Ishikawa (cell line): ENCODE results near the gene MAGED1.

ENCODE experiments used
- CEBPB ChIP-seq: IDR thresholded peaks from 2 replicates; pipeline ENCODE4 v1.6.1; 2012
- CREB1 ChIP-seq: IDR thresholded peaks from 2 replicates; pipeline ENCODE4 v1.6.1; 2012; ENCODE audit warnings: low read depth
- EGR1 ChIP-seq: IDR thresholded peaks from 2 replicates; pipeline ENCODE4 v1.6.1; 2012
- EP300 ChIP-seq: IDR thresholded peaks from 2 replicates; pipeline ENCODE4 v1.6.1; 2012; ENCODE audit warnings: borderline replicate concordance
- FOXM1 ChIP-seq: IDR thresholded peaks from 2 replicates; pipeline ENCODE4 v1.6.1; 2012; ENCODE audit warnings: low read depth, borderline replicate concordance
- NFIC ChIP-seq: IDR thresholded peaks from 2 replicates; pipeline ENCODE4 v1.6.1; 2012
- RAD21 ChIP-seq: IDR thresholded peaks from 2 replicates; pipeline ENCODE4 v1.6.1; 2012; ENCODE audit warnings: low read depth
- REST ChIP-seq: IDR thresholded peaks from 2 replicates; pipeline ENCODE4 v1.6.1; 2012; ENCODE audit warnings: low read depth, mild to moderate bottlenecking
- TAF1 ChIP-seq: IDR thresholded peaks from 2 replicates; pipeline ENCODE4 v1.6.1; 2012; ENCODE audit warnings: low read depth, mild to moderate bottlenecking
- TCF12 ChIP-seq: IDR thresholded peaks from 2 replicates; pipeline ENCODE4 v1.6.1; 2012; ENCODE audit warnings: low read depth
- TEAD4 ChIP-seq: IDR thresholded peaks from 2 replicates; pipeline ENCODE4 v1.6.1; 2012
- YY1 ChIP-seq: IDR thresholded peaks from 2 replicates; pipeline ENCODE4 v1.6.1; 2012; ENCODE audit warnings: low read depth
- ZBTB7A ChIP-seq: IDR thresholded peaks from 2 replicates; pipeline ENCODE4 v1.6.1; 2012; ENCODE audit warnings: low read depth
- TF ChIP-seq, protein P1 (sequence below): IDR thresholded peaks from 2 replicates; pipeline ENCODE4 v1.6.1; 2012
- TF ChIP-seq, protein P2 (sequence below): IDR thresholded peaks from 2 replicates; pipeline ENCODE4 v1.6.1; 2012

Gene MAGED1

GRCh38 chrX:51852096-51852495 is 41.3 kb upstream of the MAGED1 start:
- TF ChIP-seq EP300 (no peak), ZBTB7A (no peak), RAD21 (no peak), TAF1 (no peak), CEBPB (no peak), FOXM1 (no peak), EGR1 (no peak), REST (no peak), YY1 (no peak), NFIC (no peak), CREB1 (no peak), TEAD4 (no peak), TCF12 (no peak)
- TF ChIP-seq, protein P1, sequence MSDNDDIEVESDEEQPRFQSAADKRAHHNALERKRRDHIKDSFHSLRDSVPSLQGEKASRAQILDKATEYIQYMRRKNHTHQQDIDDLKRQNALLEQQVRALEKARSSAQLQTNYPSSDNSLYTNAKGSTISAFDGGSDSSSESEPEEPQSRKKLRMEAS: no peak
- TF ChIP-seq, protein P2, sequence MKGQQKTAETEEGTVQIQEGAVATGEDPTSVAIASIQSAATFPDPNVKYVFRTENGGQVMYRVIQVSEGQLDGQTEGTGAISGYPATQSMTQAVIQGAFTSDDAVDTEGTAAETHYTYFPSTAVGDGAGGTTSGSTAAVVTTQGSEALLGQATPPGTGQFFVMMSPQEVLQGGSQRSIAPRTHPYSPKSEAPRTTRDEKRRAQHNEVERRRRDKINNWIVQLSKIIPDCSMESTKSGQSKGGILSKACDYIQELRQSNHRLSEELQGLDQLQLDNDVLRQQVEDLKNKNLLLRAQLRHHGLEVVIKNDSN: no peak

DNA sequence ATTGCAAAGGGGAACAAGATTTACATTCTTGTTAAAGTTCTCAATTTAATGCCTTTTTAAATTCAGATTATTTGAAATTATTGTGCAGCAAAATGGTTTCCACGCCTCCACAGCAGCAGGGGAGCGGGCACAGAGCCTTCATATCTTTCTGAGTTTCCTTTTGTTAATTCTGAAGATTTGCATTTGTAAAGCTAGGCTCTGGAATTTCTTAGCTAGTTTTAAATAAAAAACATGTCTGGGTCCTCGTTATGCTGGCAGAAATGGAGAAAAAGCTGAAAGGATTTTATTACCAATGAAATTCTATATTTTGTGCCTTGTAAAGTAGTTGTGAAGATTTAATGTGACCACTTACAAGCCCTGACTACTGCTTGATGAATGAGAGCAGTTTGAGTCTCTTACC is 40.8 kb upstream of the MAGED1 start:
- no peak for TF ChIP-seq EGR1
- TF ChIP-seq TAF1: no peak
- TF ChIP-seq FOXM1: no peak
- no peak for TF ChIP-seq CEBPB
- no peak for TF ChIP-seq TCF12
- TF ChIP-seq ZBTB7A: no peak
- TF ChIP-seq, protein P1: no peak
- TF ChIP-seq EP300: no peak
- no peak for TF ChIP-seq REST
- TF ChIP-seq RAD21: no peak
- no peak for TF ChIP-seq TEAD4
- no peak for TF ChIP-seq CREB1
- TF ChIP-seq YY1: no peak
- TF ChIP-seq NFIC: no peak
- TF ChIP-seq, protein P2: no peak

- TF ChIP-seq CREB1 (no peak), EP300 (no peak), YY1 (no peak), REST (no peak), FOXM1 (no peak), EGR1 (no peak), NFIC (no peak), RAD21 (no peak), TEAD4 (no peak), TCF12 (no peak), TAF1 (no peak), CEBPB (no peak)
- TF ChIP-seq, protein P1: no peak
- TF ChIP-seq, protein P2: no peak
Measured at GRCh38 chrX:51853251-51853650, 40.2 kb upstream of the MAGED1 start.

- no peak for TF ChIP-seq EGR1
- TF ChIP-seq CEBPB: no peak
- no peak for TF ChIP-seq TEAD4
- TF ChIP-seq NFIC: no peak
- TF ChIP-seq EP300: no peak
- no peak for TF ChIP-seq REST
- TF ChIP-seq TCF12: no peak
Measured at GRCh38 chrX:51855698-51856097, 37.7 kb upstream of the MAGED1 start.
